Panc1 (cell line): ENCODE data around the gene DCLRE1B. TPM values are rescaled to one million over a fixed set of nuclear protein-coding genes. Genes with fewer than 3 reads are reported as not detected.

Experiments used
- ATAC-seq: fragments of 200-7000 bp; cut with Tn5 transposase; 2 replicates; pipeline ENCODE4 v1.9.1; 2020; ENCODE audit warnings: mild to moderate bottlenecking, moderate library complexity
- BruUV-seq: library from RNA; stranded (reverse); fragments of 400-500 nt; replicated peaks from 2 replicates; lab custom pipeline; 2021; lab: Mats Ljungman, UMichigan
- CTCF ChIA-PET: fragments of 300-600 bp; sonication (Branson Sonifier 250); formaldehyde crosslinking; loops from one replicate; lab custom pipeline; 2022; ENCODE audit warnings: antibody characterized with exemption; lab: Charles Lee
- POLR2A ChIA-PET: fragments of 300-600 bp; sonication (Branson Sonifier 250); formaldehyde crosslinking; loops from one replicate; lab custom pipeline; 2022; ENCODE audit warnings: antibody characterized with exemption; lab: Charles Lee
- DNase-seq: peaks from one replicate; pipeline ENCODE4 v3.0.0-alpha.2; 2010; ENCODE audit warnings: low read depth, low spot score
- H3K27ac ChIP-seq: 2 replicates; pipeline ENCODE4 v1.5.1; 2011; ENCODE audit warnings: mild to moderate bottlenecking, low read length, inconsistent platforms
- H3K27me3 ChIP-seq: fragments of 200-500 bp; sonication (Bioruptor generic); 2 replicates; pipeline ENCODE4 v1.6.0; 2014; ENCODE audit warnings: low read length, inconsistent platforms; ENCODE audit not compliant: control insufficient read depth, insufficient read depth
- H3K36me3 ChIP-seq: fragments of 200-500 bp; sonication (Bioruptor generic); 2 replicates; pipeline ENCODE4 v1.5.1; 2014; ENCODE audit warnings: inconsistent platforms, mild to moderate bottlenecking, low read length, moderate library complexity; ENCODE audit not compliant: control insufficient read depth, insufficient read depth
- H3K4me1 ChIP-seq: 2 replicates; pipeline ENCODE4 v1.5.1; 2011; ENCODE audit warnings: inconsistent platforms, mild to moderate bottlenecking, low read length, moderate library complexity; ENCODE audit not compliant: control insufficient read depth, insufficient read depth
- H3K4me3 ChIP-seq, 2 experiments: 2 replicates each; pipeline ENCODE4 v1.5.1; 2011 to 2012; ENCODE audit warnings: low read depth in 2 of 2, low read length in 2 of 2, mild to moderate bottlenecking in 2 of 2, inconsistent platforms in 1 of 2, moderate library complexity in 1 of 2
- H3K9me3 ChIP-seq: fragments of 200-500 bp; sonication (Bioruptor generic); 2 replicates; pipeline ENCODE4 v1.5.1; 2014; ENCODE audit warnings: low read depth, mild to moderate bottlenecking, inconsistent platforms, low read length, moderate library complexity; ENCODE audit not compliant: control insufficient read depth, insufficient read depth
- POLR2AphosphoS5 ChIP-seq: IDR thresholded peaks from 2 replicates; pipeline ENCODE4 v1.6.1; 2012; ENCODE audit warnings: mild to moderate bottlenecking, low read depth, low read length, moderate library complexity
- SIN3A ChIP-seq: IDR thresholded peaks from 2 replicates; pipeline ENCODE4 v1.6.1; 2012; ENCODE audit warnings: low read depth, mild to moderate bottlenecking, low read length, moderate library complexity, borderline replicate concordance; ENCODE audit not compliant: insufficient read depth
- TCF7L2 ChIP-seq: IDR thresholded peaks from 2 replicates; pipeline ENCODE4 v1.6.1; 2011; ENCODE audit warnings: mild to moderate bottlenecking, low read depth, low read length, inconsistent platforms
- in situ Hi-C: cut with HindIII; loops from 2 replicates; pipeline ENCODE4 v1.10.0; 2016; ENCODE audit warnings: low sequenced_read_pairs, low pct_unique_long_range_greater_than_20kb
- intact Hi-C: fragments of 100-400 bp; cut with micrococcal nuclease; formaldehyde crosslinking; loops from one replicate; pipeline ENCODE4 v1.10.0; 2022; ENCODE audit not compliant: unreplicated experiment
- total RNA-seq: library from RNA; stranded (reverse); gene quantifications from one replicate; pipeline ENCODE4 v1.2.1, GENCODE V29; 2021; ENCODE audit not compliant: unreplicated experiment
- TF ChIP-seq, protein P1 (sequence below): fragments of 450-650 bp; IDR thresholded peaks from 2 replicates; pipeline ENCODE4 v1.5.1; 2017; ENCODE audit warnings: mild to moderate bottlenecking
- TF ChIP-seq, protein P2 (sequence below), 2 experiments: IDR thresholded peaks; 2 replicates each; pipeline ENCODE4 v1.6.1; 2011 to 2012; ENCODE audit warnings: low read depth in 2 of 2, control low read depth in 1 of 2, low read length in 1 of 2, mild to moderate bottlenecking in 1 of 2, moderate library complexity in 1 of 2; ENCODE audit not compliant: insufficient read depth in 1 of 2

The DCLRE1B gene
- total RNA-seq, 1 experiment from 2014 or later: 8.6 TPM

DNA sequence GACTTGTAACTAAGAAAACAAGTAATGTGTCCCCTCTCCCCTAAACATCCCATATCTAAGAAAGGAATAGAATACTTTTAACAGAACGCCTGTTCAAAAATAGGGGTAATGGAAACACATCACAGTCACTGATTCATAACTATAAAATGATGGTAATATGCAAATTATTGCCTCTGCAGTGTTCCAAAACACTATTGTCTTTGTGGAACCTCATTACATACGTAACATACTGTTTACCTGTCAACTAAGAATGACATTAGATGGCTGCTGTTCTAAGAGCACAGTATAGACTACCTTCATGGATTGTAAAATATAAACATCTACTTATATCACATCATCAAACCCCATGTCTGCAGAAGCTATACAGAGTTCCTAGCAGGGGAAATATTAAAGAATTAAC is 14.3 kb upstream of the DCLRE1B start:
- no TSS peak for BruUV-seq
- CTCF ChIA-PET: no interaction called here
- H3K36me3 ChIP-seq: no peaks in the 10 kb centered on the region
- no peak overlapping the region for H3K27ac ChIP-seq
- no peaks in the 10 kb centered on the region for H3K4me1 ChIP-seq
- H3K4me3 ChIP-seq: no peak overlapping the region
- ATAC-seq: no peak
- TF ChIP-seq, protein P1, sequence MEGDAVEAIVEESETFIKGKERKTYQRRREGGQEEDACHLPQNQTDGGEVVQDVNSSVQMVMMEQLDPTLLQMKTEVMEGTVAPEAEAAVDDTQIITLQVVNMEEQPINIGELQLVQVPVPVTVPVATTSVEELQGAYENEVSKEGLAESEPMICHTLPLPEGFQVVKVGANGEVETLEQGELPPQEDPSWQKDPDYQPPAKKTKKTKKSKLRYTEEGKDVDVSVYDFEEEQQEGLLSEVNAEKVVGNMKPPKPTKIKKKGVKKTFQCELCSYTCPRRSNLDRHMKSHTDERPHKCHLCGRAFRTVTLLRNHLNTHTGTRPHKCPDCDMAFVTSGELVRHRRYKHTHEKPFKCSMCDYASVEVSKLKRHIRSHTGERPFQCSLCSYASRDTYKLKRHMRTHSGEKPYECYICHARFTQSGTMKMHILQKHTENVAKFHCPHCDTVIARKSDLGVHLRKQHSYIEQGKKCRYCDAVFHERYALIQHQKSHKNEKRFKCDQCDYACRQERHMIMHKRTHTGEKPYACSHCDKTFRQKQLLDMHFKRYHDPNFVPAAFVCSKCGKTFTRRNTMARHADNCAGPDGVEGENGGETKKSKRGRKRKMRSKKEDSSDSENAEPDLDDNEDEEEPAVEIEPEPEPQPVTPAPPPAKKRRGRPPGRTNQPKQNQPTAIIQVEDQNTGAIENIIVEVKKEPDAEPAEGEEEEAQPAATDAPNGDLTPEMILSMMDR: no peak
- DNase-seq: no peak
- no peaks in the 10 kb centered on the region for H3K9me3 ChIP-seq
- H3K27me3 ChIP-seq: no peaks in the 10 kb centered on the region
- intact Hi-C loops: no loop called here
- in situ Hi-C loops: no loop called here
- POLR2A ChIA-PET: no interaction called here

DNA sequence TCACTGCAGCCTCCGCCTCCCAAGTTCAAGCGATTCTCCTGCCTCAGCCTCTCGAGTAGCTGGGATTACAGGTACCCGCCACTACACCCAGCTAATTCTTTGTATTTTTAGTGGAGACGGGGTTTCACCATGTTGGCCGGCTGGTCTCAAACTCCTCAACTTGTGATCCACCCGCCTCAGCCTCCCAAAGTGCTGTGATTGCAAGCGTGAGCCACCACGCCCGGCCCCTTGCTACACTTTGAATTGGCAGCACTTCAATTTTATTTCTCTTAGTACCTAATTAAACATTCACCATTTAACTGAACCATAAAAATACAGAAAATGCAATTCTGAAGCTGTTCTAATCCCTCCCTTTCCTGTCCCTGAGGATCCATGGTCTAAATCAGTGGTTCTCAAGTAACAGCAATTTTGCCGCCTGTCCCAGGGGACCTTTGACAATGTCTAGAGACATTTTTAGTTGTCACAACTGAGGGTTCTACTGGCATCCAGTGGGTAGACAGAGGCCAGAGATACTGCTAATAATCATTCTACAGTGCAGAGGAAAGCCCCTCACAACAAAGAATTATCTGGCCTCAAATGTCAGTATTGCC is 13.4 kb upstream of the DCLRE1B start:
- no peaks in the 10 kb centered on the region; the same call in 1 of the 2 replicates for H3K36me3 ChIP-seq
- intact Hi-C loops (no loop called here), in situ Hi-C loops (no loop called here)
- TF ChIP-seq TCF7L2 (no peak), SIN3A (no peak), POLR2AphosphoS5 (no peak)
- TF ChIP-seq, protein P1: no peak
- TF ChIP-seq, protein P2, sequence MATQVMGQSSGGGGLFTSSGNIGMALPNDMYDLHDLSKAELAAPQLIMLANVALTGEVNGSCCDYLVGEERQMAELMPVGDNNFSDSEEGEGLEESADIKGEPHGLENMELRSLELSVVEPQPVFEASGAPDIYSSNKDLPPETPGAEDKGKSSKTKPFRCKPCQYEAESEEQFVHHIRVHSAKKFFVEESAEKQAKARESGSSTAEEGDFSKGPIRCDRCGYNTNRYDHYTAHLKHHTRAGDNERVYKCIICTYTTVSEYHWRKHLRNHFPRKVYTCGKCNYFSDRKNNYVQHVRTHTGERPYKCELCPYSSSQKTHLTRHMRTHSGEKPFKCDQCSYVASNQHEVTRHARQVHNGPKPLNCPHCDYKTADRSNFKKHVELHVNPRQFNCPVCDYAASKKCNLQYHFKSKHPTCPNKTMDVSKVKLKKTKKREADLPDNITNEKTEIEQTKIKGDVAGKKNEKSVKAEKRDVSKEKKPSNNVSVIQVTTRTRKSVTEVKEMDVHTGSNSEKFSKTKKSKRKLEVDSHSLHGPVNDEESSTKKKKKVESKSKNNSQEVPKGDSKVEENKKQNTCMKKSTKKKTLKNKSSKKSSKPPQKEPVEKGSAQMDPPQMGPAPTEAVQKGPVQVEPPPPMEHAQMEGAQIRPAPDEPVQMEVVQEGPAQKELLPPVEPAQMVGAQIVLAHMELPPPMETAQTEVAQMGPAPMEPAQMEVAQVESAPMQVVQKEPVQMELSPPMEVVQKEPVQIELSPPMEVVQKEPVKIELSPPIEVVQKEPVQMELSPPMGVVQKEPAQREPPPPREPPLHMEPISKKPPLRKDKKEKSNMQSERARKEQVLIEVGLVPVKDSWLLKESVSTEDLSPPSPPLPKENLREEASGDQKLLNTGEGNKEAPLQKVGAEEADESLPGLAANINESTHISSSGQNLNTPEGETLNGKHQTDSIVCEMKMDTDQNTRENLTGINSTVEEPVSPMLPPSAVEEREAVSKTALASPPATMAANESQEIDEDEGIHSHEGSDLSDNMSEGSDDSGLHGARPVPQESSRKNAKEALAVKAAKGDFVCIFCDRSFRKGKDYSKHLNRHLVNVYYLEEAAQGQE (IDR thresholded peaks at IDR 0.05; ENCODE audit: insufficient read depth in 1 of 2, low read depth in 2 of 2, low read length in 1 of 2): no peak
- H3K27ac ChIP-seq: no peak overlapping the region
- no peaks in the 10 kb centered on the region for H3K9me3 ChIP-seq
- BruUV-seq: no TSS peak
- POLR2A ChIA-PET: no interaction called here
- H3K4me1 ChIP-seq: no peaks in the 10 kb centered on the region
- no peak for DNase-seq
- H3K27me3 ChIP-seq: no peaks in the 10 kb centered on the region
- CTCF ChIA-PET: no interaction called here
- ATAC-seq: no peak
- no peak overlapping the region for H3K4me3 ChIP-seq
